Stimulated activated CD4-positive, alpha-beta T cell treated with anti-CD3 and anti-CD28 coated beads, Interleukin-4, amount 100 ng/mL, for 24 hours (primary cell): ENCODE measurements around the gene MRFAP1L1.

Experiments
- DNase-seq: peaks from one replicate; pipeline ENCODE4 v3.0.0-alpha.2; 2020

The MRFAP1L1 gene

DNA sequence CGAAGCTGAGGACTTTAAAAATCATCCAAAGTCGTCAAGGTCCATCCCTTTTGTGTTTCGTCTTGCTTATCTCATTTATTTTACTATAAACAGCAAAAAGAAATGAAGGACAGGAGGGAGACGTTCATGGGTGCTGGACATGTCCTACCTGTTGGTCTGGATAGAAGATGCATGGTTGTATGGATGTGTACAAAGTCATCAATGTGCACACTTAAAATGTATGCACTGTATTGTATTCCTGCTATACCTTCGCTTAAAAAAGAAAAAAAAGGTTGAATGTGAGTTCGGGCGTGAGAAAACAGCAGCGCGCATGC lies 6.0 kb upstream of the MRFAP1L1 start:
- no peak for DNase-seq

DNA sequence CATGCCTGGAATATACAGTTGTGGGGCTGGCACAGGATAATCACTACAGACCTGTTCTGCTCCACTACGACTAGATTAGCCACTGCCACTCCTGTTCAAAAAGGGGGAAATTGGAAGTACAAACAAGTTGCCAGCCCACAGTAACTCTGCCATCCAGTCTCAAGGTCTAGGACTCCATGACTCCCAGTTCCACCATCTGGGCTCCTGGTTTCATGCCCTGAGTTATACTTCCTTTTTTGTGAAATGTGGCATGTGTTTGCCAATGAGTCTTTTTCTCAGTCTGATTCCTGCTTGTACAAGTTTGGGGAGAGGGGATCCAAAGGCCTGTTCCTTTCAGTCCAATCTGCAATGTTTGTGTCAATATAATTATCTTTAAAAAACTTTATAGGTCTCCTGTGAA lies 5.3 kb upstream of the MRFAP1L1 start:
- DNase-seq = no peak

GRCh38 chr4:6710996-6711395 lies 1.3 kb upstream of the MRFAP1L1 start:
- no peak for DNase-seq

- DNase-seq = no peak
Observed at GRCh38 chr4:6710282-6710681, 617 bp upstream of the MRFAP1L1 start.

DNA sequence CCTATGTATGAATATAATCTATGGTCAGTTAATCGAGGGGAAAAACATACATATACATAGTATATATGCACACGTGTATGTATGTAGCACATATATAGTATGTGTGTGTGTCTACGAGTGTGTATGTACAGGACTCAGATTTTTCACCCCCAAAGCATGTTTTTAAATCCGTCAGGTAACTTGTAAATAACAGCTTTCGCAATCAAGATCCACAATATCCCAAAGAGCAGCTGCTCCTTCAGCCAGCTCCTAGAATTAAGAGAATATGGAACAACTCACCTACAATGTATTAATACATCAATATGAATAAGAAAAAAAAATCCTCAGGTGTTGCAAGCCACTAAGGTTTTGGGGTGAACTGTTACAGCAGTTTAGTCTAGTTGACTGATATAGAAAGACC lies 3.5 kb downstream of the MRFAP1L1 start:
- DNase-seq = no peak

DNA sequence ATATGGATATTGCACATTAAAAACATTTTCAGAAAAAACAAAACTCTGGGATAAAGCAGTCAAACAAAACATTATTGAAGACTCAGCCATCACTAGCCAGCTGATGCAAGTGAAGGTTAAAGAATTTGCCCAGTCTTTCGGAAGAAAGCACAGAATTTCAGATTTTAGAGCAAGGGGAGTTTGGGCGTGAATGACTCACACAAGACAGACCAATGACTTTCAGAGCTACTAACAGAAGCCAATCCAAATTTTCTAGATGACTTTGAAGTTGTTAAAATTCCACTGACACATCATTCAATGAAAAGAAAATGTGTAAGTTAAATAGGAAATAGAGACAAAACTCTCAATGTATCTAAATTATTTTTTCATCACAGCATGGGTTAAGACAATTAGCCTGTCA lies 4.0 kb downstream of the MRFAP1L1 start:
- DNase-seq = no peak

GRCh38 chr4:6703786-6704185 lies 5.9 kb downstream of the MRFAP1L1 start:
- peak; percentile 31 for DNase-seq

DNA sequence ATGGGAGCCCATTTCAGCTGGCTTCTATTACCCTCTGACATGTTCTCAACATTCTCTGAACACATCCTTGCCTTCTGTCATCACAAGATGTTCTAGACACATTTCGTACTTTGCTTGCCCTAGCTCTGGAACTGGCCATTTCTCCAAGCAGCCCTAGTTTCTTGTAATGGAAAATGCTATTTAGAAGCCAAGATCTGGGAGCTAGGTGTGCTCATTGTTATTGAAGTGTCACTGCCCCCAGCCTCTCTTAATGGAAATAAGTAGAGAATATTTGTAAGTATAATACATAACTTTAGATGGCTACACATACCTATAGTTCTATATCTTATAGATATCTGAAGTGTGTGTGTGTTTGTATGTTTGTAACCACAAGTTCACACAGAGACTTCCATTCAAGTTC lies 6.9 kb downstream of the MRFAP1L1 start:
- no peak for DNase-seq

DNA sequence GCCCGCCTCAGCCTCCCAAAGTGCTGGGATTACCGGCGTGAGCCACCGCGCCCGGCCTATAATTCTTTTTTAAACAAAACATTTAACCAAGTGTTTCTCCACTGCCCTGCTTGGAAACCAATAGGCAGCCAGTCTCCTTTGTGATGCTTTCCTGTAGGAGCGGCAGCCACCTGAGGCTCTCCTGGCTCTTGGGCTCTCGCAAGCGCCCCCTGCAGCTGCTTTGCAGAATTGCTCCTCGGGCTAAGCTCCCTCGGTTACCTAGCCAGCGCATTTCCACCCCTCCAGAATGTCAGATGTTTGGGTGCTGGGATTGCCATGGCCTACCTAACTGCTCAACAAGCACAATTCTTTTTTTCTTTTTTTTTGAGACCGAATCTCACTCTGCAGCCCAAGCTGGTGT lies 8.3 kb downstream of the MRFAP1L1 start:
- DNase-seq = peak; percentile 40

DNA sequence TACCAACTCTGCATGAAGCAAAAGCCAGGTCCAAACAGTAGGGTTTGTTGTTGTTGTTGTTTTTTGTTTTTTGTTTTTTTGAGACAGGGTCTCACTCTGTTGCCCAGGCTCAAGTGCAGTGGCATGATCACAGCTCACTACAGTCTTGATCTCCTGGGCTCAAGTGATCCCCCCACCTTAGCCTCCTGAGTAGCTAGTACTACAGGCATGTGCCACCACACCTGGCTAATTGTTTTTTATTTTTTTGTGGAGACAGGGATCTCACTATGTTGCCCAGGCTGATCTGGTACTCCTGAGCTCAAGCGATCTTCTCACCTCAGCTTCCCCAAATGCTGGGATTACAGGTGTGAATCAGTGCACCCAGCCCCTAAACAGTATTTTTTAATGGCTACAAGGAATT lies 9.8 kb downstream of the MRFAP1L1 start:
- no peak for DNase-seq

GRCh38 chr4:6699388-6699787 lies 10.3 kb downstream of the MRFAP1L1 start:
- no peak for DNase-seq

DNA sequence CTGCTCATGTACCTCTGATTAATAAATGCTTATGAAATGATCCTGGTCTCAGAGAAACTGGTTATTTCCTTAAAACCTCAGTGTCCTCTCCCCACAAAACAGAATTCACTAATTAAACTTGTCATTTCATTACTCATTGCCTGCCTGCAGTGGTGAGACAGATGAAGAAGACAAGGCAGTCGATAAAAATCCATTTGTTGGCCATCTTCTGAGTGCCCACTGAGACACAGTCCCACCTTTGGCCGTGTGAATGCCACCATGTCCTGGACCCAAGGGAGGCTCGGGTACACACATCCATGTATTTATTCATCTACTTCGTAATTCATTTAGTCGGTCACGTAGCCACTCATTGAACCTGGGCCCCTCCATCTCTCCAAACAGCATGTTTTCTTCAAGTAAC lies 12.5 kb downstream of the MRFAP1L1 start:
- no peak for DNase-seq

DNA sequence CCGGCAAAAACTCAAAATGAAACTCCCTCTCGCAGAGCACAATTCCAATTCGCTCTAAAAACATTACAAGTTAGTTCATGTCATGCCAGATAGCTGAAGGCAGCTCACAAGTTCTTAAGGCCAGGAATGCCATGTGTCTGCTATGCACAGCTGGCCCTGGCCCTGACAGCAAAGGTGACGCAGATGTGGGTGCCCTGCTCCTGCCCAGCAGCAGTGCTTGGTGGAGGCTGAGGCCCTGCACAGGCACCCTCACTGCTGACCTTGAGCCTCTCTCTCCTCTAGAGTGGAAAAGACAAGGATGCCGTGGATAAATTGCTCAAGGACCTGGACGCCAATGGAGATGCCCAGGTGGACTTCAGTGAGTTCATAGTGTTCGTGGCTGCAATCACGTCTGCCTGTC lies 13.1 kb downstream of the MRFAP1L1 start:
- DNase-seq = no peak

- DNase-seq = peak; percentile 50
Observed at GRCh38 chr4:6695660-6696610, 13.7 kb downstream of the MRFAP1L1 start.

GRCh38 chr4:6694177-6694901 lies 15.3 kb downstream of the MRFAP1L1 start:
- DNase-seq = no peak

DNA sequence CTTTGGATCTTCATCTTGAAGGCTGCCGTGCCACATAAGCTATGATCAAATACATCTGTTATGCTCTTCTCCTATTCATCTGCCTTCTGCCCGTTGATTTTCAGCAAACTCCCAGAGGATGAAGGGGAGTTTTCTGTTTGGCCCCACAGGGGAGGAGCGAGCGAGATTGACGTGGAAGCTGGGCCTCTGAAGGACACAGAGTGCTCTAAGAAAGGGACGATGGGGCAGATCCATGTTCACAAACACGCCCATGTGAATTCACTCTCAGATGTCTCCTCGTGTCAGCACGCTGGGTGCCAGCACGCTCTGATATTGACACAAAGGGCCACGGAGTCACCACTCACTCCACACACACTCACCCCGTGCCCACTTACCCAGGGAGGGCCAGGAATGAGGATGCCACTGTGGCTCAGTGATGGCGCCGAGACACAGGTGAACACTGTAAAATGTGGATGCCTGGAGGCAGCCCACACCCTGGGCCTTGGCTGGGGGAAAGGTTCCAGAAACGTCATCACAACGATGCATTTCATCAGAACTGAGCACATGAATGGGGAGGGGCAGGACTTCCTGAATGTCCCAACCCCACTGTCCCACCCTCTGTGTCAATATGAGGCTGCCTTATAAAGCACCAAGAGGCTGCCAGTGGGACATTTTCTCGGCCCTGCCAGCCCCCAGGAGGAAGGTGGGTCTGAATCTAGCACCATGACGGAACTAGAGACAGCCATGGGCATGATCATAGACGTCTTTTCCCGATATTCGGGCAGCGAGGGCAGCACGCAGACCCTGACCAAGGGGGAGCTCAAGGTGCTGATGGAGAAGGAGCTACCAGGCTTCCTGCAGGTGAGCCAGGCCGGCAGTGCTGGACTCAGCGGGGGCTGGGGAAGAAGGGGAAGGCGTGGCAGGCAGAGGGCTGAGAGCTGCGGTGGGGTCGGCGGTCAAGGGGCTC lies 16.2 kb downstream of the MRFAP1L1 start, which contains the start of gene S100P:
Gene S100P, plus strand, starts transcription at position 648 of the 946 bp plus-strand sequence. Its CDS starts 55 bp downstream, at position 703.
- DNase-seq = no peak

GRCh38 chr4:6692806-6693205 lies 16.9 kb downstream of the MRFAP1L1 start:
- no peak for DNase-seq

- no peak for DNase-seq
Observed at GRCh38 chr4:6692379-6692778, 17.3 kb downstream of the MRFAP1L1 start.

GRCh38 chr4:6689506-6689960 lies 20.1 kb downstream of the MRFAP1L1 start:
- no peak for DNase-seq

GRCh38 chr4:6688879-6689505 lies 20.7 kb downstream of the MRFAP1L1 start:
- peak; percentile 83 for DNase-seq

GRCh38 chr4:6687947-6688878 lies 21.5 kb downstream of the MRFAP1L1 start:
- DNase-seq = no peak
